HG02678 (cell line): ENCODE data around the gene USP48.
A peak's percentile ranks its signal among the peaks of the same experiment; 100 is the strongest.
"Not testable (repeated sequence)": the region's sequence is repeated elsewhere in the genome, so short reads cannot be mapped to it uniquely, and the experiment has no call there.

Experiments
- ATAC-seq: cut with Tn5 transposase; IDR thresholded peaks from one replicate; pipeline ENCODE4 v1.9.1; 2021; ENCODE audit warnings: mild to moderate bottlenecking, moderate library complexity; ENCODE audit not compliant: unreplicated experiment

Gene USP48

GRCh38 chr1:21782868-21783678 lies at the start of gene USP48:
Gene USP48, minus strand, starts transcription at chr1:21783149. Its CDS starts 192 bp downstream, at chr1:21782957.
- peak; percentile 70 for ATAC-seq

GRCh38 chr1:21831454-21831970 lies 48.6 kb upstream of the USP48 start:
- ATAC-seq = no peak

GRCh38 chr1:21830792-21831453 lies 48.0 kb upstream of the USP48 start:
- ATAC-seq = no peak

- ATAC-seq = no peak
These were observed 46.3 kb upstream of the USP48 start for GRCh38 chr1:21829294-21829693.

- ATAC-seq = no peak
These were observed 45.7 kb upstream of the USP48 start for GRCh38 chr1:21828506-21829210.

GRCh38 chr1:21828075-21828474 lies 45.1 kb upstream of the USP48 start:
- no peak for ATAC-seq

- ATAC-seq = no peak
These were observed 44.3 kb upstream of the USP48 start for GRCh38 chr1:21827141-21827679.

GRCh38 chr1:21826694-21827093 lies 43.7 kb upstream of the USP48 start:
- ATAC-seq = not testable (repeated sequence)

- no peak for ATAC-seq
These were observed 42.4 kb upstream of the USP48 start for GRCh38 chr1:21825393-21825792.

- ATAC-seq = no peak
These were observed 42.0 kb upstream of the USP48 start for GRCh38 chr1:21824926-21825325.

GRCh38 chr1:21823980-21824702 lies 41.2 kb upstream of the USP48 start:
- ATAC-seq = no peak

GRCh38 chr1:21823206-21823979 lies 40.4 kb upstream of the USP48 start:
- ATAC-seq = no peak

- ATAC-seq = no peak
These were observed 39.4 kb upstream of the USP48 start for GRCh38 chr1:21822349-21822748.

- ATAC-seq = no peak
These were observed 38.6 kb upstream of the USP48 start for GRCh38 chr1:21821385-21822019.

GRCh38 chr1:21820597-21821232 lies 37.8 kb upstream of the USP48 start:
- no peak for ATAC-seq

GRCh38 chr1:21818656-21819055 lies 35.7 kb upstream of the USP48 start:
- ATAC-seq = no peak

GRCh38 chr1:21816602-21817302 lies 33.8 kb upstream of the USP48 start:
- no peak for ATAC-seq

GRCh38 chr1:21815724-21816321 lies 32.9 kb upstream of the USP48 start:
- ATAC-seq = no peak
